HepG2 (cell line): ENCODE results near the gene PHTF2. TPM values are rescaled to one million over a fixed set of nuclear protein-coding genes. Genes with fewer than 3 reads are reported as not detected.

ENCODE experiments used
- ATAC-seq: fragments of 200-7000 bp; cut with Tn5 transposase; 3 replicates; pipeline ENCODE4 v1.9.1; 2020; ENCODE audit warnings: mild to moderate bottlenecking, moderate library complexity
- BruUV-seq: library from RNA; stranded (reverse); fragments of 400-500 nt; replicated peaks from 2 replicates; lab custom pipeline; 2021; lab: Mats Ljungman, UMichigan
- CTCF ChIA-PET: fragments of 300-600 bp; formaldehyde crosslinking; extraction: SDS; loops from one replicate; lab custom pipeline; 2021; ENCODE audit warnings: low total read pairs, inconsistent platforms, low intra/inter-chr PET ratio; lab: Yijun Ruan, JAX
- POLR2A ChIA-PET: fragments of 350-600 bp; sonication (Branson Sonifier 250); formaldehyde crosslinking; loops from one replicate; lab custom pipeline; 2020; ENCODE audit warnings: antibody characterized with exemption, inconsistent platforms; lab: Yijun Ruan, JAX
- DNase-seq: peaks from one replicate; pipeline ENCODE4 v3.0.0-alpha.2; 2015; ENCODE audit warnings: low spot score
- FAIRE-seq: peaks from 3 replicates; lab custom pipeline; 2011; peaks lifted over from hg19 to GRCh38; lab: Jason Lieb, UNC
- H2AFZ ChIP-seq: one replicate; pipeline ENCODE4 v1.6.1; 2011; ENCODE audit warnings: low read length, inconsistent platforms
- H3K27ac ChIP-seq: fragments of 300-600 bp; 3 replicates; pipeline ENCODE4 v1.8.0; 2011; ENCODE audit warnings: mixed run types, mild to moderate bottlenecking, mixed read lengths, low read length, inconsistent platforms; ENCODE audit not compliant: insufficient read depth; ENCODE audit errors: extremely low read length
- H3K27me3 ChIP-seq, 2 experiments: fragments of 200-600 bp in 1 of 2; 2 replicates in 1 of 2; 3 replicates in 1 of 2; pipeline versions ENCODE4 v1.6.0 to v1.8.0; 2011; ENCODE audit warnings: low read length in 2 of 2, mild to moderate bottlenecking in 2 of 2, moderate library complexity in 2 of 2, inconsistent platforms in 1 of 2; ENCODE audit not compliant: insufficient read depth in 2 of 2, control insufficient read depth in 1 of 2
- H3K36me3 ChIP-seq, 2 experiments: fragments of 200-600 bp in 1 of 2; replicated peaks in 1 of 2; 2 replicates in 1 of 2; 3 replicates in 1 of 2; pipeline versions ENCODE4 v1.5.1 to v1.8.0; 2011; ENCODE audit warnings: low read length in 2 of 2, inconsistent platforms in 1 of 2; ENCODE audit not compliant: insufficient read depth in 2 of 2, control insufficient read depth in 1 of 2
- H3K4me1 ChIP-seq: 2 replicates; pipeline ENCODE4 v1.5.1; 2012; ENCODE audit warnings: low read length, inconsistent platforms; ENCODE audit not compliant: insufficient read depth
- H3K4me2 ChIP-seq: 2 replicates; pipeline ENCODE4 v1.6.0; 2011; ENCODE audit warnings: low read depth, low read length, inconsistent platforms
- H3K4me3 ChIP-seq, 3 experiments: fragments of 200-600 bp in 1 of 3; sonication (generic), shearing (Covaris generic) in 1 of 3; replicated peaks in 1 of 3; 2 replicates each; pipeline ENCODE4 v1.5.1; 2011 to 2016; ENCODE audit warnings: low read length in 3 of 3, inconsistent platforms in 2 of 3, low read depth in 2 of 3, mild to moderate bottlenecking in 2 of 3, control low read depth in 1 of 3, mixed read lengths in 1 of 3; ENCODE audit not compliant: insufficient read depth in 1 of 3
- H3K79me2 ChIP-seq: one replicate; pipeline ENCODE4 v1.6.1; 2011; ENCODE audit warnings: low read length, inconsistent platforms; ENCODE audit not compliant: insufficient read depth
- H3K9ac ChIP-seq: 2 replicates; pipeline ENCODE4 v1.6.0; 2011; ENCODE audit warnings: mild to moderate bottlenecking, low read depth, low read length, inconsistent platforms; ENCODE audit not compliant: insufficient read depth
- H3K9me3 ChIP-seq: 2 replicates; pipeline ENCODE4 v1.5.1; 2012; ENCODE audit warnings: mild to moderate bottlenecking, low read length
- H4K20me1 ChIP-seq: 2 replicates; pipeline ENCODE4 v1.6.0; 2011; ENCODE audit warnings: inconsistent platforms, mild to moderate bottlenecking, low read length, moderate library complexity; ENCODE audit not compliant: insufficient read depth
- AHR ChIP-seq: IDR thresholded peaks from 2 replicates; pipeline ENCODE4 v1.6.1; 2018; ENCODE audit warnings: missing genetic modification reagents, missing compliant biosample characterization
- GTF3A ChIP-seq: sonication (generic); formaldehyde crosslinking; conservative IDR thresholded peaks from 2 replicates; pipeline ENCODE4 v1.4.0; 2020; ENCODE audit warnings: mild to moderate bottlenecking, missing genetic modification reagents
- MXD4 ChIP-seq: IDR thresholded peaks from 2 replicates; pipeline ENCODE4 v1.6.1; 2016; ENCODE audit warnings: mild to moderate bottlenecking, missing biosample characterization, missing genetic modification reagents
- RFX1 ChIP-seq: fragments of 450-650 bp; IDR thresholded peaks from 2 replicates; pipeline ENCODE4 v1.6.1; 2017
- SMARCC2 ChIP-seq: fragments of 450-650 bp; IDR thresholded peaks from 2 replicates; pipeline ENCODE4 v1.6.1; 2017; ENCODE audit warnings: antibody characterized with exemption, mild to moderate bottlenecking
- YY1 ChIP-seq: IDR thresholded peaks from 2 replicates; pipeline ENCODE4 v1.6.1; 2011; ENCODE audit warnings: low read length, low read depth, moderate library complexity, mild to moderate bottlenecking; ENCODE audit not compliant: insufficient read depth, insufficient replicate concordance
- ZMYM2 ChIP-seq: sonication (generic); formaldehyde crosslinking; IDR thresholded peaks from 2 replicates; pipeline ENCODE4 v1.8.0; 2022; ENCODE audit warnings: mild to moderate bottlenecking, missing genetic modification reagents
- ZNF180 ChIP-seq: sonication (generic); formaldehyde crosslinking; IDR thresholded peaks from 2 replicates; pipeline ENCODE4 v1.4.0; 2020; ENCODE audit warnings: low read depth, missing genetic modification reagents, borderline replicate concordance
- ZNF24 ChIP-seq: fragments of 450-650 bp; IDR thresholded peaks from 2 replicates; pipeline ENCODE4 v1.6.1; 2017; ENCODE audit warnings: antibody characterized with exemption, mild to moderate bottlenecking
- ZNF530 ChIP-seq: sonication (generic); formaldehyde crosslinking; IDR thresholded peaks from 2 replicates; pipeline ENCODE4 v1.5.0; 2020; ENCODE audit warnings: low read depth, mild to moderate bottlenecking, missing genetic modification reagents
- ZNF563 ChIP-seq: sonication (generic); formaldehyde crosslinking; IDR thresholded peaks from 2 replicates; pipeline ENCODE4 v1.8.0; 2022; ENCODE audit warnings: mild to moderate bottlenecking, moderate library complexity, missing genetic modification reagents
- WGBS: methylation state at CpG from one replicate; pipeline ENCODE4 v1.1.6; 2017; ENCODE audit warnings: low lambda C conversion rate; 5-methylcytosine and 5-hydroxymethylcytosine counted together
- in situ Hi-C: cut with HindIII; loops from 2 replicates; pipeline ENCODE4 v1.10.0; 2017; ENCODE audit warnings: low pct_unique_long_range_greater_than_20kb; ENCODE audit not compliant: extremely low pct_ligation_motif_present
- intact Hi-C: fragments of 100-400 bp; cut with micrococcal nuclease; formaldehyde crosslinking; loops from one replicate; pipeline ENCODE4 v1.10.0; 2022; ENCODE audit not compliant: unreplicated experiment
- polyA plus RNA-seq, 8 experiments: library from polyadenylated mRNA; depleted of rRNA in 3 of 8; stranded (reverse) in 7 of 8; unstranded in 1 of 8; fragments of >200 nt; fragmentation: Illumina TruSeq in 4 of 8; extraction: Trizol in 4 of 8; gene quantifications; 2 replicates each; pipeline versions ENCODE4 v1.2.1 to v1.2.3, GENCODE V29; 2011 to 2016; ENCODE audit warnings: low read depth in 4 of 8, missing spikeins in 1 of 8, mixed read lengths in 1 of 8; ENCODE audit not compliant: insufficient read depth in 1 of 8
- total RNA-seq, 5 experiments: library from RNA; depleted of rRNA; stranded (reverse); fragments of >200 nt; fragmentation: Illumina TruSeq; extraction: Trizol; gene quantifications; 2 replicates each; pipeline ENCODE4 v1.2.3, GENCODE V29; 2016; ENCODE audit warnings: low read depth in 1 of 5
- TF ChIP-seq, protein P1 (sequence below): sonication (generic); formaldehyde crosslinking; IDR thresholded peaks from 2 replicates; pipeline ENCODE4 v1.4.0; 2020; ENCODE audit warnings: missing genetic modification reagents
- TF ChIP-seq, protein P2 (sequence below): sonication (generic); formaldehyde crosslinking; IDR thresholded peaks from 2 replicates; pipeline ENCODE4 v1.4.0; 2020; ENCODE audit warnings: missing genetic modification reagents

The PHTF2 gene
- total and polyA plus RNA-seq, 2 of the 13 experiments (the other 11 are each of a cell fraction or from before 2014, with no cell fraction given) = 7.4 to 10.2 TPM

DNA sequence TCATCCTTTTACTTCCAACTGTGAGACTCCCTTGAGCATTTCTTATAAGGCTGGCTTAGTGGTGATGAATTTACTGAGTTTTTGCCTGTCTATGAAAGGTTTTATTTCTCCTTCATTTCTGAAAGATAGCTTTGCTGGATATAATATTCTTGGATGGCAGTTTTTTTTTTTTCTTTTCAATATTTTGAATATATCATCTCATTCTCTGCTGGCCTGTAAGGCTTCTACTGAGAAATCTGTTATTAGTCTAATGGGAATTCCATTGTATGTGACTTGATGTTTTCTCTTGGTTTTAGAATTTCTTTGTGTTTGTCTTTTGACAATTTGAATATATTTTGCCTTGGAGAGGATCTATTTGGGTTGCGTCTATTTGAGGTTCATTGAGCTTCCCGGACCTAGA is 22.4 kb downstream of the PHTF2 start:
- no TSS peak for BruUV-seq
- no peak overlapping the region for H3K4me3 ChIP-seq
- H3K36me3 ChIP-seq = no peaks in the 10 kb centered on the region
- TF ChIP-seq RFX1 = no peak
- TF ChIP-seq YY1 = no peak
- TF ChIP-seq GTF3A (CRISPR knock-in tag) = no peak
- TF ChIP-seq ZNF180 (CRISPR knock-in tag) = no peak
- TF ChIP-seq MXD4 = no peak
- TF ChIP-seq, protein P1, sequence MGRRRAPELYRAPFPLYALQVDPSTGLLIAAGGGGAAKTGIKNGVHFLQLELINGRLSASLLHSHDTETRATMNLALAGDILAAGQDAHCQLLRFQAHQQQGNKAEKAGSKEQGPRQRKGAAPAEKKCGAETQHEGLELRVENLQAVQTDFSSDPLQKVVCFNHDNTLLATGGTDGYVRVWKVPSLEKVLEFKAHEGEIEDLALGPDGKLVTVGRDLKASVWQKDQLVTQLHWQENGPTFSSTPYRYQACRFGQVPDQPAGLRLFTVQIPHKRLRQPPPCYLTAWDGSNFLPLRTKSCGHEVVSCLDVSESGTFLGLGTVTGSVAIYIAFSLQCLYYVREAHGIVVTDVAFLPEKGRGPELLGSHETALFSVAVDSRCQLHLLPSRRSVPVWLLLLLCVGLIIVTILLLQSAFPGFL (CRISPR knock-in tag) = no peak
- TF ChIP-seq, all 625 proteins: peak for 0
- Histone ChIP-seq H3K4me2 (no peak overlapping the region), H3K27ac (no peak overlapping the region), H3K79me2 (peaks cover 7% of the 10 kb centered on the region), H3K4me1 (no peaks in the 10 kb centered on the region), H3K9me3 (peaks cover 25% of the 10 kb centered on the region), H3K9ac (no peak overlapping the region), H3K27me3 (no peaks in the 10 kb centered on the region), H4K20me1 (no peaks in the 10 kb centered on the region), H2AFZ (no peak overlapping the region)
- ATAC-seq = no peak
- WGBS = 97% methylated on average over 2 of the region's 2 CpGs
- ChIA-PET CTCF (no interaction called here), POLR2A (no interaction called here)
- no peak for FAIRE-seq
- intact Hi-C loops = no loop called here
- DNase-seq = no peak
- in situ Hi-C loops = no loop called here

DNA sequence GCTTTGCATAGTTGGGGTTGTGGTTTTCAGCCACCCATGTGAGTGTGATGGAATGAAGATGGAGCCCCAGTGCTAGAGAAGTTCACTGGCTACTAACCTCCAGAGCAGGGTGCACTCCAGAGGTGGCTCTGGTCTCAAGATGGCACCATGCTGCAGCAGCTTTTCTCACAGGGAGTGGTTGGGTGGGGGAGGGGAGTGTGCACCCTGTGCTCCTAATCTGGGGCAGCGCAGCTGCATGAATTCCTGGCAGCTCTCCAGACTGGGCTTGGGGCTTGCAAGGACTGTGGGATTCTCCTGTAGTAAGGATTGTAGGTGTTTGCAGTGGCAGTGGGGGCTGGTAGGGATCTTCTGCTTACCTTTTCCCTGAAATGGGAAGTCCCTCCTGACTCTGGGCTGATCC is 23.7 kb downstream of the PHTF2 start:
- POLR2A ChIA-PET = no interaction called here
- in situ Hi-C loops = no loop called here
- Histone ChIP-seq H3K9me3 (peaks cover 25% of the 10 kb centered on the region), H2AFZ (no peak overlapping the region)
- TF ChIP-seq ZNF24 (no peak), ZNF563 (CRISPR knock-in tag) (no peak), ZMYM2 (CRISPR knock-in tag) (no peak), SMARCC2 (no peak), AHR (CRISPR knock-in tag) (no peak), ZNF530 (CRISPR knock-in tag) (no peak)
- TF ChIP-seq, protein P2, sequence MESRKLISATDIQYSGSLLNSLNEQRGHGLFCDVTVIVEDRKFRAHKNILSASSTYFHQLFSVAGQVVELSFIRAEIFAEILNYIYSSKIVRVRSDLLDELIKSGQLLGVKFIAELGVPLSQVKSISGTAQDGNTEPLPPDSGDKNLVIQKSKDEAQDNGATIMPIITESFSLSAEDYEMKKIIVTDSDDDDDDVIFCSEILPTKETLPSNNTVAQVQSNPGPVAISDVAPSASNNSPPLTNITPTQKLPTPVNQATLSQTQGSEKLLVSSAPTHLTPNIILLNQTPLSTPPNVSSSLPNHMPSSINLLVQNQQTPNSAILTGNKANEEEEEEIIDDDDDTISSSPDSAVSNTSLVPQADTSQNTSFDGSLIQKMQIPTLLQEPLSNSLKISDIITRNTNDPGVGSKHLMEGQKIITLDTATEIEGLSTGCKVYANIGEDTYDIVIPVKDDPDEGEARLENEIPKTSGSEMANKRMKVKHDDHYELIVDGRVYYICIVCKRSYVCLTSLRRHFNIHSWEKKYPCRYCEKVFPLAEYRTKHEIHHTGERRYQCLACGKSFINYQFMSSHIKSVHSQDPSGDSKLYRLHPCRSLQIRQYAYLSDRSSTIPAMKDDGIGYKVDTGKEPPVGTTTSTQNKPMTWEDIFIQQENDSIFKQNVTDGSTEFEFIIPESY = no peak
- TF ChIP-seq, all 625 proteins: peak for 0
- H3K36me3 ChIP-seq = no peaks in the 10 kb centered on the region
- no peaks in the 10 kb centered on the region for H3K4me1 ChIP-seq
- no peaks in the 10 kb centered on the region for H4K20me1 ChIP-seq
- peaks cover 7% of the 10 kb centered on the region for H3K79me2 ChIP-seq
- ATAC-seq (no peak), DNase-seq (no peak), FAIRE-seq (no peak)
- H3K9ac ChIP-seq = no peak overlapping the region
- intact Hi-C loops = no loop called here
- WGBS = 0% methylated on average over 1 of the region's 1 CpG
- no peak overlapping the region for H3K4me2 ChIP-seq
- H3K4me3 ChIP-seq = no peak overlapping the region
- BruUV-seq = no TSS peak
- CTCF ChIA-PET = no interaction called here
- H3K27me3 ChIP-seq = no peaks in the 10 kb centered on the region
- H3K27ac ChIP-seq = no peak overlapping the region
